K562 (cell line): ENCODE data around the gene PLAAT4. TPM values are rescaled to one million over a fixed set of nuclear protein-coding genes. Genes with fewer than 3 reads are reported as not detected.

Source experiments
- ATAC-seq: fragments of 200-7000 bp; cut with Tn5 transposase; 3 replicates; pipeline ENCODE4 v1.9.1; 2020; ENCODE audit warnings: moderate library complexity
- BruUV-seq: library from RNA; stranded (reverse); fragments of 400-500 nt; replicated peaks from 2 replicates; lab custom pipeline; 2021; lab: Mats Ljungman, UMichigan
- CTCF ChIA-PET: fragments of 300-600 bp; formaldehyde crosslinking; extraction: SDS; loops from one replicate; lab custom pipeline; 2021; ENCODE audit warnings: low intra/inter-chr PET ratio; lab: Yijun Ruan, JAX
- POLR2A ChIA-PET: fragments of 300-600, 350-650 bp; sonication (Branson Sonifier 250); formaldehyde crosslinking; extraction: SDS; loops from one replicate; lab custom pipeline; 2021; ENCODE audit warnings: antibody characterized with exemption, inconsistent platforms; lab: Yijun Ruan, JAX
- DNase-seq, 4 experiments: peaks; one replicate each; pipeline versions ENCODE4 v3.0.0 to v3.0.0-alpha.2; 2011 to 2018; ENCODE audit warnings: low spot score in 3 of 4, mixed read lengths in 3 of 4; ENCODE audit errors: extremely low read depth in 1 of 4
- FAIRE-seq: peaks from 2 replicates; lab custom pipeline; 2011; peaks lifted over from hg19 to GRCh38; lab: Jason Lieb, UNC
- H2AFZ ChIP-seq: 2 replicates; pipeline ENCODE4 v1.6.0; 2011; ENCODE audit warnings: low read depth, low read length, control low read depth, inconsistent platforms
- H3K27ac ChIP-seq: fragments of 200-600 bp; 3 replicates; pipeline ENCODE4 v1.8.0; 2011; ENCODE audit warnings: low read depth, mild to moderate bottlenecking, control low read depth, inconsistent platforms, low read length, moderate library complexity, mixed read lengths; ENCODE audit errors: extremely low read depth
- H3K27me3 ChIP-seq, 2 experiments: fragments of 300-600 bp in 1 of 2; 2 replicates in 1 of 2; 3 replicates in 1 of 2; pipeline versions ENCODE4 v1.6.0 to v1.8.0; 2011; ENCODE audit warnings: inconsistent platforms in 2 of 2, low read length in 2 of 2, mild to moderate bottlenecking in 1 of 2, mixed read lengths in 1 of 2, moderate library complexity in 1 of 2; ENCODE audit not compliant: control insufficient read depth in 2 of 2, insufficient read depth in 2 of 2
- H3K36me3 ChIP-seq: fragments of 300-600 bp; 3 replicates; pipeline ENCODE4 v1.8.0; 2011; ENCODE audit warnings: mild to moderate bottlenecking, low read length, inconsistent platforms; ENCODE audit not compliant: control insufficient read depth, insufficient read depth
- H3K4me1 ChIP-seq, 2 experiments: fragments of 200-600 bp in 1 of 2; replicated peaks in 1 of 2; 2 replicates in 1 of 2; 3 replicates in 1 of 2; pipeline versions ENCODE4 v1.5.1 to v1.8.0; 2011; ENCODE audit warnings: inconsistent platforms in 2 of 2, low read length in 2 of 2, mild to moderate bottlenecking in 1 of 2, mixed read lengths in 1 of 2, moderate library complexity in 1 of 2; ENCODE audit not compliant: control insufficient read depth in 2 of 2, insufficient read depth in 2 of 2
- H3K4me2 ChIP-seq: 2 replicates; pipeline ENCODE4 v1.6.1; 2011; ENCODE audit warnings: low read length, control low read depth, inconsistent platforms, mixed read lengths; ENCODE audit not compliant: insufficient read depth
- H3K4me3 ChIP-seq: fragments of 200-600 bp; sonication (generic), shearing (Covaris generic); 2 replicates; pipeline ENCODE4 v1.5.1; 2016; ENCODE audit warnings: control low read depth, inconsistent platforms
- H3K79me2 ChIP-seq: fragments of 200-600 bp; 3 replicates; pipeline ENCODE4 v1.8.0; 2011; ENCODE audit warnings: low read length, inconsistent platforms; ENCODE audit not compliant: control insufficient read depth, insufficient read depth
- H3K9ac ChIP-seq, 2 experiments: 2 replicates each; pipeline versions ENCODE4 v1.6.0 to v1.6.1; 2011; ENCODE audit warnings: low read depth in 2 of 2, low read length in 2 of 2, control low read depth in 1 of 2, inconsistent platforms in 1 of 2, mild to moderate bottlenecking in 1 of 2, mixed read lengths in 1 of 2; ENCODE audit not compliant: insufficient read depth in 1 of 2
- H3K9me1 ChIP-seq: one replicate; pipeline ENCODE4 v1.6.0; 2011; ENCODE audit warnings: inconsistent platforms, mild to moderate bottlenecking, low read length, moderate library complexity; ENCODE audit not compliant: control insufficient read depth, insufficient read depth
- H3K9me3 ChIP-seq: replicated peaks from 2 replicates; pipeline ENCODE4 v1.5.1; 2011; ENCODE audit warnings: low read depth, low read length, inconsistent platforms; ENCODE audit not compliant: control insufficient read depth, insufficient read depth
- H4K20me1 ChIP-seq: replicated peaks from 2 replicates; pipeline ENCODE4 v1.6.1; 2011; ENCODE audit warnings: low read length, inconsistent platforms, mixed read lengths; ENCODE audit not compliant: control insufficient read depth, insufficient read depth
- BRCA1 ChIP-seq, 2 experiments: fragments of 450-650 bp in 1 of 2; sonication (generic) in 1 of 2; formaldehyde crosslinking in 1 of 2; IDR thresholded peaks; 2 replicates each; pipeline versions ENCODE4 v1.5.0 to v1.6.1; 2017 to 2020; ENCODE audit warnings: mild to moderate bottlenecking in 1 of 2, missing genetic modification reagents in 1 of 2
- C11orf30 ChIP-seq: fragments of 450-650 bp; IDR thresholded peaks from 2 replicates; pipeline ENCODE4 v1.6.1; 2016; ENCODE audit warnings: low read depth, mild to moderate bottlenecking
- CAMTA2 ChIP-seq: fragments of 250-450 bp; sonication (Bioruptor Pico); conservative IDR thresholded peaks from 2 replicates; pipeline ENCODE4 v1.5.1; 2022
- CHD2 ChIP-seq: IDR thresholded peaks from 2 replicates; pipeline ENCODE4 v1.6.1; 2011; ENCODE audit warnings: low read depth, low read length
- ELK1 ChIP-seq: sonication (generic); formaldehyde crosslinking; IDR thresholded peaks from 2 replicates; pipeline ENCODE4 v1.8.1; 2022; ENCODE audit warnings: missing genetic modification reagents
- HDAC2 ChIP-seq: fragments of 450-650 bp; IDR thresholded peaks from 2 replicates; pipeline ENCODE4 v1.6.1; 2016; ENCODE audit warnings: mild to moderate bottlenecking
- HIVEP1 ChIP-seq: fragments of 250-450 bp; sonication (Bioruptor Pico); IDR thresholded peaks from 2 replicates; pipeline ENCODE4 v1.4.0; 2020; ENCODE audit warnings: mild to moderate bottlenecking
- ILF3 ChIP-seq: fragments of 450-650 bp; IDR thresholded peaks from 2 replicates; pipeline ENCODE4 v1.6.1; 2018; ENCODE audit warnings: antibody characterized with exemption, mild to moderate bottlenecking, moderate library complexity, borderline replicate concordance
- KAT8 ChIP-seq: fragments of 450-650 bp; IDR thresholded peaks from 2 replicates; pipeline ENCODE4 v1.6.1; 2016; ENCODE audit warnings: low read depth, mild to moderate bottlenecking
- MEIS2 ChIP-seq: fragments of 450-650 bp; IDR thresholded peaks from 2 replicates; pipeline ENCODE4 v1.6.1; 2014; ENCODE audit warnings: mild to moderate bottlenecking; ENCODE audit not compliant: partially characterized antibody
- SMARCB1 ChIP-seq: IDR thresholded peaks from 2 replicates; pipeline ENCODE4 v1.6.1; 2011; ENCODE audit warnings: improper control_type of control experiment, low read depth; ENCODE audit not compliant: insufficient read length
- ZFP91 ChIP-seq: sonication (generic); formaldehyde crosslinking; IDR thresholded peaks from 2 replicates; pipeline ENCODE4 v1.8.0; 2022; ENCODE audit warnings: mild to moderate bottlenecking, missing genetic modification reagents
- ZNF12 ChIP-seq: sonication (generic); formaldehyde crosslinking; IDR thresholded peaks from 2 replicates; pipeline ENCODE4 v1.4.0; 2020; ENCODE audit warnings: mild to moderate bottlenecking, missing genetic modification reagents
- ZNF3 ChIP-seq: fragments of 250-450 bp; sonication (Bioruptor Pico); IDR thresholded peaks from 2 replicates; pipeline ENCODE4 v1.5.0; 2021; ENCODE audit warnings: mild to moderate bottlenecking, moderate library complexity
- ZNF449 ChIP-seq: fragments of 250-450 bp; sonication (Bioruptor Pico); IDR thresholded peaks from 2 replicates; pipeline ENCODE4 v1.8.0; 2022; ENCODE audit warnings: moderate library complexity, mild to moderate bottlenecking, inconsistent platforms
- ZNF764 ChIP-seq: fragments of 250-450 bp; sonication (Bioruptor Pico); IDR thresholded peaks from 2 replicates; pipeline ENCODE4 v1.4.0; 2020; ENCODE audit warnings: low read depth, mild to moderate bottlenecking, moderate library complexity
- WGBS: fragments of 100-300 bp; shearing (Covaris generic); methylation state at CpG from one replicate; pipeline ENCODE4 v1.1.6; 2016; ENCODE audit warnings: low coverage, mixed read lengths; ENCODE audit not compliant: insufficient coverage; ENCODE audit errors: missing lambda C conversion rate; 5-methylcytosine and 5-hydroxymethylcytosine counted together
- in situ Hi-C: fragments of 300-500 bp; cut with MboI; formaldehyde crosslinking; loops from 4 replicates; pipeline ENCODE4 v1.15.0; 2018; ENCODE audit warnings: inconsistent platforms, mixed read lengths
- intact Hi-C: fragments of 100-400 bp; cut with micrococcal nuclease; formaldehyde crosslinking; loops from 2 replicates; pipeline ENCODE4 v1.14.2; 2022
- polyA plus RNA-seq, 8 experiments: library from polyadenylated mRNA; depleted of rRNA in 4 of 8; stranded (reverse) in 5 of 8; unstranded in 3 of 8; fragments of >200 nt; fragmentation: Nextera tagmentation in 2 of 8; fragmentation: Illumina TruSeq in 1 of 8; extraction: Ambion mirVana in 2 of 8; extraction: Trizol in 1 of 8; gene quantifications; 2 replicates each; pipeline versions ENCODE4 v1.2.1 to v1.2.3, GENCODE V29; 2011 to 2014; ENCODE audit warnings: inconsistent platforms in 1 of 8, missing spikeins in 1 of 8
- total RNA-seq, 7 experiments: library from RNA; depleted of rRNA in 6 of 7; stranded (reverse); fragments of >200 nt in 6 of 7; fragmentation: Illumina TruSeq in 2 of 7; extraction: Trizol in 2 of 7; gene quantifications; 2 replicates each; pipeline versions ENCODE4 v1.2.1 to v1.2.3, GENCODE V29; 2011 to 2021; ENCODE audit warnings: low replicate concordance in 1 of 7

The PLAAT4 gene
- total and polyA plus RNA-seq, 9 of the 15 experiments (the other 6 are each of a cell fraction or from before 2014, with no cell fraction given) = 0.54 to 3.0 (median 1.3) TPM; not detected in 1

- TF ChIP-seq ZNF449 (CRISPR knock-in tag) (no peak), KAT8 (no peak), CHD2 (0 out of 2 replicates have a peak, but pooled peaks have one; percentile 3), BRCA1 (IDR thresholded peaks at IDR 0.05) (no peak), BRCA1 (CRISPR knock-in tag; IDR thresholded peaks at IDR 0.05) (no peak), C11orf30 (no peak), ZNF3 (CRISPR knock-in tag) (no peak), ILF3 (no peak)
- TF ChIP-seq, all 486 proteins: peak for 53
Observed at GRCh38 chr11:63505857-63506528, 30.6 kb upstream of the PLAAT4 start, which contains the start of gene LGALS12 (continued).

GRCh38 chr11:63506876-63507275 lies 29.7 kb upstream of the PLAAT4 start:
- Histone ChIP-seq H3K36me3 (no peaks in the 10 kb centered on the region), H3K4me1 (peaks cover 35 to 57% of the 10 kb centered on the region in 2 experiments)
- in situ Hi-C loops = no loop called here
- no peak for TF ChIP-seq HIVEP1 (CRISPR knock-in tag)
- no peak for TF ChIP-seq ZNF764 (CRISPR knock-in tag)
- no peak for TF ChIP-seq MEIS2
- TF ChIP-seq CAMTA2 (CRISPR knock-in tag) = no peak
- TF ChIP-seq HDAC2 = no peak
- TF ChIP-seq ZFP91 = no peak
- TF ChIP-seq SMARCB1 = no peak
- no peak for TF ChIP-seq ZNF12
- TF ChIP-seq ELK1 = no peak
- TF ChIP-seq, all 486 proteins: peak for 0
- Histone ChIP-seq H3K79me2 (no peaks in the 10 kb centered on the region), H3K9ac (peak overlapping the region; percentile 58 to 87; a peak in 1 of 4 replicates), H3K4me3 (no peak overlapping the region; the same call in 1 of the 2 replicates), H3K4me2 (peak overlapping the region; percentile 75; the same call in 1 of the 2 replicates), H3K9me3 (no peaks in the 10 kb centered on the region), H3K27me3 (no peaks in the 10 kb centered on the region), H2AFZ (no peak overlapping the region; the same call in 1 of the 2 replicates), H3K9me1 (no peaks in the 10 kb centered on the region), H3K27ac (no peak overlapping the region), H4K20me1 (no peaks in the 10 kb centered on the region)
- BruUV-seq = no TSS peak
- DNase-seq (no peak), FAIRE-seq (no peak), ATAC-seq (no peak)
- intact Hi-C loops = loop anchor here (5.0 kb wide), 1 partner anchor 60 kb away; no protein-coding TSS in a partner anchor
- CTCF ChIA-PET = no interaction called here
- 100% methylated on average over 2 of the region's 2 CpGs for WGBS
- POLR2A ChIA-PET = interaction anchor here (0.7 to 2.2 kb wide), 4 partner anchors 9 to 99 kb away, joined by 3 to 11 read pairs (median 3); no protein-coding TSS in a partner anchor
